Endothelial cell of umbilical vein (primary cell): Measurements from ENCODE around the gene C22orf39. TPM values are rescaled to one million over a fixed set of nuclear protein-coding genes. Genes with fewer than 3 reads are reported as not detected.

ENCODE experiments used
- BruUV-seq: library from RNA; stranded (reverse); fragments of 400-500 nt; replicated peaks from 2 replicates; lab custom pipeline; 2021; lab: Mats Ljungman, UMichigan
- CTCF ChIA-PET: fragments of 300-600, 350-600 bp; sonication (Branson Sonifier 250); formaldehyde crosslinking; loops from one replicate; lab custom pipeline; 2021; ENCODE audit warnings: antibody characterized with exemption, inconsistent platforms; lab: Charles Lee
- POLR2A ChIA-PET: fragments of 300-600, 350-600 bp; sonication (Branson Sonifier 250); formaldehyde crosslinking; loops from one replicate; lab custom pipeline; 2021; ENCODE audit warnings: antibody characterized with exemption, inconsistent platforms; lab: Charles Lee
- DNase-seq: peaks from one replicate; pipeline ENCODE4 v3.0.0-alpha.2; 2011; ENCODE audit warnings: low read depth, low spot score
- FAIRE-seq: peaks from 2 replicates; lab custom pipeline; 2011; peaks lifted over from hg19 to GRCh38; lab: Jason Lieb, UNC
- H2AFZ ChIP-seq: 2 replicates; pipeline ENCODE4 v1.6.0; 2012; ENCODE audit warnings: low read depth, low read length, control low read depth, inconsistent platforms
- H3K27ac ChIP-seq: 2 replicates; pipeline ENCODE4 v1.5.1; 2011; ENCODE audit warnings: low read depth, mild to moderate bottlenecking, control low read depth, low read length, moderate library complexity; ENCODE audit not compliant: insufficient read depth
- H3K27me3 ChIP-seq, 2 experiments: 2 replicates each; pipeline versions ENCODE4 v1.6.0 to v1.6.1; 2011; ENCODE audit warnings: low read length in 2 of 2, mixed read lengths in 1 of 2; ENCODE audit not compliant: control insufficient read depth in 2 of 2, insufficient read depth in 2 of 2
- H3K36me3 ChIP-seq, 2 experiments: 2 replicates in 1 of 2; 3 replicates in 1 of 2; pipeline ENCODE4 v1.5.1; 2011; ENCODE audit warnings: low read length in 2 of 2, mild to moderate bottlenecking in 1 of 2, moderate library complexity in 1 of 2; ENCODE audit not compliant: control insufficient read depth in 2 of 2, insufficient read depth in 2 of 2; ENCODE audit errors: extremely low read depth in 1 of 2
- H3K4me1 ChIP-seq: 3 replicates; pipeline ENCODE4 v1.5.1; 2011; ENCODE audit warnings: mild to moderate bottlenecking, low read length; ENCODE audit not compliant: control insufficient read depth, insufficient read depth; ENCODE audit errors: extremely low read depth
- H3K4me2 ChIP-seq: 2 replicates; pipeline ENCODE4 v1.6.1; 2011; ENCODE audit warnings: low read length, control low read depth, mixed read lengths; ENCODE audit not compliant: insufficient read depth
- H3K4me3 ChIP-seq, 3 experiments: fragments of 200-600 bp in 1 of 3; sonication (generic), shearing (Covaris generic) in 1 of 3; replicated peaks in 1 of 3; 2 replicates each; pipeline ENCODE4 v1.5.1; 2011 to 2016; ENCODE audit warnings: control low read depth in 3 of 3, low read length in 3 of 3, mild to moderate bottlenecking in 2 of 3, inconsistent platforms in 1 of 3, low read depth in 1 of 3, moderate library complexity in 1 of 3; ENCODE audit not compliant: insufficient read depth in 1 of 3
- H3K79me2 ChIP-seq: 2 replicates; pipeline ENCODE4 v1.6.0; 2012; ENCODE audit warnings: low read length, inconsistent platforms; ENCODE audit not compliant: control insufficient read depth, insufficient read depth
- H3K9ac ChIP-seq: replicated peaks from 2 replicates; pipeline ENCODE3; 2011; ENCODE audit warnings: low read length, control low read depth; ENCODE audit not compliant: insufficient read depth; ENCODE audit errors: extremely low read depth
- H3K9me1 ChIP-seq: replicated peaks from 3 replicates; pipeline ENCODE4 v1.6.0; 2011; ENCODE audit warnings: mild to moderate bottlenecking, low read length; ENCODE audit not compliant: control insufficient read depth, insufficient read depth; ENCODE audit errors: extremely low read depth
- H3K9me3 ChIP-seq: replicated peaks from 2 replicates; pipeline ENCODE4 v1.5.1; 2012; ENCODE audit warnings: low read length, inconsistent platforms; ENCODE audit not compliant: control insufficient read depth, insufficient read depth
- H4K20me1 ChIP-seq: replicated peaks from 2 replicates; pipeline ENCODE3; 2011; ENCODE audit warnings: mild to moderate bottlenecking, low read length; ENCODE audit not compliant: control insufficient read depth, insufficient read depth; ENCODE audit errors: extremely low read depth
- EZH2 ChIP-seq: IDR thresholded peaks from 2 replicates; pipeline ENCODE4 v1.6.1; 2012; ENCODE audit warnings: borderline replicate concordance, low read depth, mild to moderate bottlenecking, moderate library complexity, low read length, inconsistent platforms; ENCODE audit not compliant: severe bottlenecking
- FOS ChIP-seq: IDR thresholded peaks from 2 replicates; pipeline ENCODE4 v1.6.1; 2011; ENCODE audit warnings: mild to moderate bottlenecking, low read length, moderate library complexity, borderline replicate concordance; ENCODE audit not compliant: insufficient read depth
- GATA2 ChIP-seq: IDR thresholded peaks from 2 replicates; pipeline ENCODE4 v1.7.0; 2011; ENCODE audit warnings: low read depth, mild to moderate bottlenecking, moderate library complexity, mixed read lengths, low read length; ENCODE audit not compliant: insufficient read length, insufficient read depth
- JUN ChIP-seq: IDR thresholded peaks from 2 replicates; pipeline ENCODE4 v1.6.1; 2011; ENCODE audit warnings: borderline replicate concordance, low read depth; ENCODE audit not compliant: insufficient read length, insufficient read depth
- MAX ChIP-seq: IDR thresholded peaks from 2 replicates; pipeline ENCODE4 v1.6.1; 2011; ENCODE audit not compliant: insufficient read depth, insufficient read length
- MYC ChIP-seq: IDR thresholded peaks from one replicate; pipeline ENCODE4 v1.6.1; 2011; ENCODE audit warnings: mild to moderate bottlenecking, low read depth, low read length
- POLR2A ChIP-seq: IDR thresholded peaks from 2 replicates; pipeline ENCODE4 v1.6.1; 2012; ENCODE audit warnings: low read depth, mild to moderate bottlenecking, control low read depth, low read length
- POLR2AphosphoS5 ChIP-seq: IDR thresholded peaks from 2 replicates; pipeline ENCODE4 v1.6.1; 2012; ENCODE audit warnings: low read depth, mild to moderate bottlenecking, control low read depth, low read length, moderate library complexity; ENCODE audit not compliant: insufficient read depth
- dilution Hi-C: fragments of 300-500 bp; cut with MboI; formaldehyde crosslinking; loops from one replicate; pipeline ENCODE4 v1.15.0; 2019; ENCODE audit warnings: low sequenced_read_pairs; ENCODE audit not compliant: extremely low pct_ligation_motif_present
- intact Hi-C: fragments of 100-400 bp; cut with micrococcal nuclease; formaldehyde crosslinking; loops from one replicate; pipeline ENCODE4 v1.10.0; 2022
- polyA plus RNA-seq, 4 experiments: library from polyadenylated mRNA; depleted of rRNA in 3 of 4; stranded (reverse) in 3 of 4; unstranded in 1 of 4; fragments of >200 nt; gene quantifications; 2 replicates each; pipeline versions ENCODE4 v1.2.1 to v1.2.3, GENCODE V29; 2011 to 2012; ENCODE audit warnings: missing spikeins in 1 of 4
- total RNA-seq: library from RNA; stranded (reverse); gene quantifications from 2 replicates; pipeline ENCODE4 v1.2.3, GENCODE V29; 2021

The C22orf39 gene
- total and polyA plus RNA-seq, 2 donors (not counting 3 experiments of a cell fraction or from before 2014, with no cell fraction given), result 26.1 to 28.0 TPM

DNA sequence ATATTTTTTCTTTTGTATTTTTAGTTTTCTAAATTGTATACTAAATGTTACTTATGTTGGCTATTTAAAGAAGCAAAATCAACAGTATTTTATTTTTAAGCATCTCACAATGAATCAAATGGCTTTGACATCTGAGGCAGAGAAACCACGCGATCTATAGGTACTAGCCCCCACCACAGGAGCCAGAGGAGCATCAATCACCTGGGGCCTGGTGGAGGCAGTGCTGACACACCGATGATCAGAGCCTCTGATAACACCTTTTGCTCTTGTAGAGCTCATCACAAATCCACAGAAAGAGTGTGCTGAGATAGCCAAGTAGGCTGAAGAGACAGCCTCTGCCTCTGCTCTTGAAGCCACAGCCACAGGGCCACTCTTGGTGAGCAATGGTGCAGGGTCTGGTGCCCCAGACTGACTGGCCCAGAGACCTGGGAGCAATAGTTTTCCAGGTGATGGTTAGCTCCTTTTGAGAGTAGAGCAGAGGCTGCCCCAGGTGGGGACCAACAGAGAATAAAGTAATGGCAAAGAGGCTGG lies 41.2 kb downstream of the C22orf39 start:
- dilution Hi-C loops, result no loop called here
- peaks cover 6 to 21% of the 10 kb centered on the region in 2 experiments for H3K36me3 ChIP-seq
- no peak overlapping the region for H3K27ac ChIP-seq
- H3K4me2 ChIP-seq, result no peak overlapping the region
- H3K27me3 ChIP-seq, result no peaks in the 10 kb centered on the region
- H3K9me3 ChIP-seq, result no peaks in the 10 kb centered on the region
- H3K4me3 ChIP-seq, result no peak overlapping the region
- intact Hi-C loops, result no loop called here
- POLR2A ChIA-PET, result no interaction called here
- H3K79me2 ChIP-seq, result peaks cover 5% of the 10 kb centered on the region
- no peaks in the 10 kb centered on the region for H3K4me1 ChIP-seq
- no peak for TF ChIP-seq JUN
- TF ChIP-seq POLR2A, result no peak
- no peak for TF ChIP-seq EZH2
- H4K20me1 ChIP-seq, result no peaks in the 10 kb centered on the region
- no TSS peak for BruUV-seq
- H2AFZ ChIP-seq, result no peak overlapping the region
- FAIRE-seq, result no peak
- DNase-seq, result no peak
- H3K9me1 ChIP-seq, result no peaks in the 10 kb centered on the region
- no peak overlapping the region for H3K9ac ChIP-seq
- CTCF ChIA-PET, result no interaction called here

DNA sequence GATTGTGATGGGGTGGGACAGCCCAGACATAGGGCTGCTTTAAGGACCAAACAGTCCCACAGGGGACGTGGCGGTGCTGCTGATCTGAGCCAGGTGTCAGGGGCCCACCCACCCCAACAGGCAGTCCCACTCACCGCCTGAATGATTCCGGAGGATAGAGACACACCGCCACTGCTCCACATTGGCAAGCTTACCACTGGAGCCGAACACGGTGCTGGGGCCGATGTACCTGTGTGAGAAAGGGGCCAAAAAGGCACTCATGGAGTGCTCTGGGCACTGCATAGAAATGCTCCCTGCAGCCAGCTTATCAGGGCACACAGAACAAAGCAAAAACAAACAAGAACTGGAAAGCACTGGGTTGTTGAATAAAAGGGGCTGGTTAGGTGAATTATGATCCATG lies 41.9 kb downstream of the C22orf39 start:
- H3K36me3 ChIP-seq, result peaks cover 6 to 21% of the 10 kb centered on the region in 2 experiments
- no peak for TF ChIP-seq POLR2AphosphoS5
- no peak for TF ChIP-seq JUN
- no peak for TF ChIP-seq MYC
- no peak for TF ChIP-seq GATA2
- TF ChIP-seq MAX, result no peak
- TF ChIP-seq FOS, result no peak
- no peaks in the 10 kb centered on the region for H3K27me3 ChIP-seq
- BruUV-seq, result no TSS peak
- DNase-seq, result no peak
- no peaks in the 10 kb centered on the region for H3K79me2 ChIP-seq
- ChIA-PET CTCF (no interaction called here), POLR2A (no interaction called here)
- no peaks in the 10 kb centered on the region for H3K9me1 ChIP-seq
- intact Hi-C loops (no loop called here), dilution Hi-C loops (no loop called here)
- no peaks in the 10 kb centered on the region for H3K9me3 ChIP-seq
- no peak for FAIRE-seq
- no peak overlapping the region for H3K27ac ChIP-seq
- no peaks in the 10 kb centered on the region for H3K4me1 ChIP-seq
- H3K4me2 ChIP-seq, result no peak overlapping the region
- H3K4me3 ChIP-seq, result no peak overlapping the region
- H3K9ac ChIP-seq, result no peak overlapping the region
- H4K20me1 ChIP-seq, result no peaks in the 10 kb centered on the region
- H2AFZ ChIP-seq, result no peak overlapping the region
